ENCODE data around the gene ANKRD17. TPM values are rescaled to one million over a fixed set of nuclear protein-coding genes. Genes with fewer than 3 reads are reported as not detected.

The ANKRD17 gene
- total and polyA plus RNA-seq, 2 donors (not counting 3 experiments of a cell fraction or from before 2014, with no cell fraction given) = 33.3 to 64.4 TPM

- H3K27me3 ChIP-seq (ENCODE audit: control insufficient read depth in 2 of 2, insufficient read depth in 2 of 2, low read length in 2 of 2) = no peaks in the 10 kb centered on the region
- H3K9ac ChIP-seq (replicated peaks; ENCODE audit: extremely low read depth, insufficient read depth, low read length) = no peak overlapping the region
- ChIA-PET CTCF (interaction anchor here (1.0 to 2.8 kb wide), 5 partner anchors 11 to 120 kb away, joined by 3 to 12 read pairs (median 3); partner anchors contain the start of gene ANKRD17), POLR2A (no interaction called here)
- H3K4me1 ChIP-seq (ENCODE audit: control insufficient read depth, extremely low read depth, insufficient read depth, low read length) = no peaks in the 10 kb centered on the region
- intact Hi-C loops (cut with micrococcal nuclease) = no loop called here
- DNase-seq (ENCODE audit: low read depth, low spot score) (no peak), FAIRE-seq (no peak)
- H3K79me2 ChIP-seq (ENCODE audit: control insufficient read depth, insufficient read depth, low read length) = peaks cover 19% of the 10 kb centered on the region
- BruUV-seq (replicated peaks) = no TSS peak
- no peak overlapping the region for H3K4me3 ChIP-seq (replicated peaks in 1 of 3; ENCODE audit: insufficient read depth in 1 of 3, low read depth in 1 of 3, low read length in 3 of 3)
- no peak overlapping the region for H3K27ac ChIP-seq (ENCODE audit: insufficient read depth, low read depth, low read length)
- H4K20me1 ChIP-seq (replicated peaks; ENCODE audit: control insufficient read depth, extremely low read depth, insufficient read depth, low read length) = no peaks in the 10 kb centered on the region
- dilution Hi-C loops (cut with MboI; ENCODE audit: extremely low pct_ligation_motif_present, low sequenced_read_pairs) = no loop called here
- no peaks in the 10 kb centered on the region for H3K9me3 ChIP-seq (replicated peaks; ENCODE audit: control insufficient read depth, insufficient read depth, low read length)
- H3K4me2 ChIP-seq (ENCODE audit: insufficient read depth, low read length) = no peak overlapping the region
- TF ChIP-seq MAX (IDR thresholded peaks at IDR 0.05; ENCODE audit: insufficient read depth, insufficient read length) = no peak
- no peak for TF ChIP-seq EZH2 (IDR thresholded peaks at IDR 0.05; ENCODE audit: borderline replicate concordance, low read depth, low read length, severe bottlenecking)
- no peak for TF ChIP-seq POLR2AphosphoS5 (IDR thresholded peaks at IDR 0.05; ENCODE audit: insufficient read depth, low read depth, low read length)
- H3K36me3 ChIP-seq (ENCODE audit: control insufficient read depth in 2 of 2, extremely low read depth in 1 of 2, insufficient read depth in 2 of 2, low read length in 2 of 2) = peaks cover 10 to 49% of the 10 kb centered on the region in 2 experiments
- no peaks in the 10 kb centered on the region for H3K9me1 ChIP-seq (replicated peaks; ENCODE audit: control insufficient read depth, extremely low read depth, insufficient read depth, low read length)
- H2AFZ ChIP-seq (ENCODE audit: low read depth, low read length) = no peak overlapping the region
Measured at GRCh38 chr4:73139245-73139644, 119.4 kb downstream of the ANKRD17 start.

GRCh38 chr4:73137121-73137520, 121.5 kb downstream of the ANKRD17 start:
- H3K4me2 ChIP-seq (ENCODE audit: insufficient read depth, low read length) = no peak overlapping the region
- no peaks in the 10 kb centered on the region for H3K27me3 ChIP-seq (ENCODE audit: control insufficient read depth in 2 of 2, insufficient read depth in 2 of 2, low read length in 2 of 2)
- CTCF ChIA-PET = interaction anchor here (1.1 kb wide), 1 partner anchor 120 kb away, joined by 6 read pairs; no protein-coding TSS in a partner anchor
- DNase-seq (ENCODE audit: low read depth, low spot score) (no peak), FAIRE-seq (no peak)
- intact Hi-C loops (cut with micrococcal nuclease) = no loop called here
- no peaks in the 10 kb centered on the region for H3K9me3 ChIP-seq (replicated peaks; ENCODE audit: control insufficient read depth, insufficient read depth, low read length)
- no peak overlapping the region for H3K4me3 ChIP-seq (replicated peaks in 1 of 3; ENCODE audit: insufficient read depth in 1 of 3, low read depth in 1 of 3, low read length in 3 of 3)
- H3K9ac ChIP-seq (replicated peaks; ENCODE audit: extremely low read depth, insufficient read depth, low read length) = no peak overlapping the region
- no peak overlapping the region for H2AFZ ChIP-seq (ENCODE audit: low read depth, low read length)
- no peaks in the 10 kb centered on the region for H3K4me1 ChIP-seq (ENCODE audit: control insufficient read depth, extremely low read depth, insufficient read depth, low read length)
- peaks cover 10 to 39% of the 10 kb centered on the region in 2 experiments for H3K36me3 ChIP-seq (ENCODE audit: control insufficient read depth in 2 of 2, extremely low read depth in 1 of 2, insufficient read depth in 2 of 2, low read length in 2 of 2)
- dilution Hi-C loops (cut with MboI; ENCODE audit: extremely low pct_ligation_motif_present, low sequenced_read_pairs) = no loop called here
- POLR2A ChIA-PET = no interaction called here
- no TSS peak for BruUV-seq (replicated peaks)
- peaks cover 19% of the 10 kb centered on the region for H3K79me2 ChIP-seq (ENCODE audit: control insufficient read depth, insufficient read depth, low read length)
- no peaks in the 10 kb centered on the region for H4K20me1 ChIP-seq (replicated peaks; ENCODE audit: control insufficient read depth, extremely low read depth, insufficient read depth, low read length)
- no peak for TF ChIP-seq MYC (IDR thresholded peaks at IDR 0.05; ENCODE audit: low read depth, low read length)
- TF ChIP-seq FOS (IDR thresholded peaks at IDR 0.05; ENCODE audit: borderline replicate concordance, insufficient read depth, low read length) = no peak
- no peak for TF ChIP-seq GATA2 (IDR thresholded peaks at IDR 0.05; ENCODE audit: insufficient read depth, insufficient read length, low read depth, low read length)
- TF ChIP-seq EZH2 (IDR thresholded peaks at IDR 0.05; ENCODE audit: borderline replicate concordance, low read depth, low read length, severe bottlenecking) = no peak
- no peak for TF ChIP-seq POLR2AphosphoS5 (IDR thresholded peaks at IDR 0.05; ENCODE audit: insufficient read depth, low read depth, low read length)
- TF ChIP-seq, protein P1, sequence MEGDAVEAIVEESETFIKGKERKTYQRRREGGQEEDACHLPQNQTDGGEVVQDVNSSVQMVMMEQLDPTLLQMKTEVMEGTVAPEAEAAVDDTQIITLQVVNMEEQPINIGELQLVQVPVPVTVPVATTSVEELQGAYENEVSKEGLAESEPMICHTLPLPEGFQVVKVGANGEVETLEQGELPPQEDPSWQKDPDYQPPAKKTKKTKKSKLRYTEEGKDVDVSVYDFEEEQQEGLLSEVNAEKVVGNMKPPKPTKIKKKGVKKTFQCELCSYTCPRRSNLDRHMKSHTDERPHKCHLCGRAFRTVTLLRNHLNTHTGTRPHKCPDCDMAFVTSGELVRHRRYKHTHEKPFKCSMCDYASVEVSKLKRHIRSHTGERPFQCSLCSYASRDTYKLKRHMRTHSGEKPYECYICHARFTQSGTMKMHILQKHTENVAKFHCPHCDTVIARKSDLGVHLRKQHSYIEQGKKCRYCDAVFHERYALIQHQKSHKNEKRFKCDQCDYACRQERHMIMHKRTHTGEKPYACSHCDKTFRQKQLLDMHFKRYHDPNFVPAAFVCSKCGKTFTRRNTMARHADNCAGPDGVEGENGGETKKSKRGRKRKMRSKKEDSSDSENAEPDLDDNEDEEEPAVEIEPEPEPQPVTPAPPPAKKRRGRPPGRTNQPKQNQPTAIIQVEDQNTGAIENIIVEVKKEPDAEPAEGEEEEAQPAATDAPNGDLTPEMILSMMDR (IDR thresholded peaks at IDR 0.05; ENCODE audit: extremely low read depth in 1 of 2, insufficient read depth in 1 of 2, low read depth in 1 of 2, low read length in 2 of 2) = no peak
- TF ChIP-seq JUN (IDR thresholded peaks at IDR 0.05; ENCODE audit: borderline replicate concordance, insufficient read depth, insufficient read length, low read depth) = no peak
- no peak for TF ChIP-seq MAX (IDR thresholded peaks at IDR 0.05; ENCODE audit: insufficient read depth, insufficient read length)
- TF ChIP-seq POLR2A (IDR thresholded peaks at IDR 0.05; ENCODE audit: low read depth, low read length) = no peak
- H3K9me1 ChIP-seq (replicated peaks; ENCODE audit: control insufficient read depth, extremely low read depth, insufficient read depth, low read length) = no peaks in the 10 kb centered on the region
- H3K27ac ChIP-seq (ENCODE audit: insufficient read depth, low read depth, low read length) = no peak overlapping the region
